SK-N-DZ (cell line): ENCODE data around the gene POTEJ. TPM values are rescaled to one million over a fixed set of nuclear protein-coding genes. Genes with fewer than 3 reads are reported as not detected.
"Not testable (repeated sequence)": the region's sequence is repeated elsewhere in the genome, so short reads cannot be mapped to it uniquely, and the experiment has no call there.

ENCODE experiments used
- DNase-seq: peaks from one replicate; pipeline ENCODE4 v3.0.0-alpha.2; 2015; ENCODE audit warnings: low spot score
- polyA plus RNA-seq, 2 experiments: library from polyadenylated mRNA; depleted of rRNA; stranded (reverse); fragments of >200 nt; gene quantifications; 2 replicates each; pipeline ENCODE4 v1.2.3, GENCODE V29; 2014

Gene POTEJ
- 0.03 TPM in 1 of 2 replicates, not detected in the other for polyA plus RNA-seq (2014; cell fraction: cytosol; rRNA removed)
- polyA plus RNA-seq (2014; cell fraction: nucleus; rRNA removed), result not detected in 2 replicates

DNA sequence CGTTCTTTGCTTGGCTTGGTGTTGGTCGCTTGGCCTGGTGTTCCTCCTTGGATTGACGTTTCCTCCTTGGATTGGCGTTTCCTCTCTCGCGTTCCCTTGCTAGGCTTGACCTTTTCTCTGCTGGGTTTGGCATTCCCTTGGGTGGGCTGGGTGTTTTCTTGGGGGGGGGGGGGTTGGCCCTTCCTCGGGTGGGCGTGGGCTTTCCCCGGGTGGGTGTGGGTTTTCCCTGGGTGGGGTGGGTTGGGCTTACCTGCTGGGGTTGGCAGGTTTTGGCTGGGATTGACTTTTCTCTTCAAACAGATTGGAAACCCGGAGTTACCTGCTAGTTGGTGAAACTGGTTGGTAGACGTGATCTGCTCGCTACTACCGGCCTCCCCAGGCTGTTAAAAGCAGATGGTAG, at the start of gene POTEJ:
Gene POTEJ (plus strand): TSS at position 301 of the 400 bp plus-strand sequence. CDS start 93 bp downstream, at position 394.
- DNase-seq, result not testable (repeated sequence)

DNA sequence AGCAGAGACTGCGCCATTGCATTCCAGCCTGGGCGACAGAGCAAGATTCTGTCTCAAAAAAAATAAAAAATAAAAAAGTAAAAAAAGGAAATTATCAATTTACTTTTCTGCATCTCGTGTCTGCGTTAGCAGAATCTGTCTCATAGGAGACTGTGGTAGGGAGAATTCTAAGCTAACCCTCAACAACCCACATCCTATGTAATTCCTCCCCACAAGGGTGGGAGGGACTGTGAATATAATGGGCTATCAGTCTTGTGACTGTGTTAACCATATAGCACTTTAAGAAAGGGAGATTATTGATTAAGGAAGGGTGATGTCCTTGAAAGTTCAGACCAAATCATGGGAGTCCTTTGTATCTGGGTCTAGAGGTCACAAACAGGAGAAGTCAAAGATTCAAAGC, 45.1 kb upstream of the POTEJ start:
- not testable (repeated sequence) for DNase-seq

DNA sequence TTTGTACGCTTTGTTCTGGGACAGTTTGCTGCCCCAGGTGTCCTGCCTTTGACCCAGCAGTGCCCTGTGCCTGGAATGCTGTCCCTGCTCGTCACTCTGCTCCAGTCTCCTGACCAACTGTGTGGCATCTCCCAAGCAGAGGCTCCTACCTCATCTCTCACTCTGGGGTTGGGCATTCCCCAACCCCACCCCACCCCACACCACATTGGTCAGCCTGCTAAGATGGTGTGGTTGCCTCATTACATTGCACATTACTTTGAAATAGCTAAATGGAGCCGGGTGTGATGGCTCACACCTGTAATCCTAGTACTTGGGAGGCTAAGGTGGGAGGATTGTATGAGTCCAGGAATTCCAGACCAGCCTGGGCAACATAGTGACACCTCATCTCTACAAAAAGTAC, 39.3 kb upstream of the POTEJ start:
- DNase-seq, result not testable (repeated sequence)

DNA sequence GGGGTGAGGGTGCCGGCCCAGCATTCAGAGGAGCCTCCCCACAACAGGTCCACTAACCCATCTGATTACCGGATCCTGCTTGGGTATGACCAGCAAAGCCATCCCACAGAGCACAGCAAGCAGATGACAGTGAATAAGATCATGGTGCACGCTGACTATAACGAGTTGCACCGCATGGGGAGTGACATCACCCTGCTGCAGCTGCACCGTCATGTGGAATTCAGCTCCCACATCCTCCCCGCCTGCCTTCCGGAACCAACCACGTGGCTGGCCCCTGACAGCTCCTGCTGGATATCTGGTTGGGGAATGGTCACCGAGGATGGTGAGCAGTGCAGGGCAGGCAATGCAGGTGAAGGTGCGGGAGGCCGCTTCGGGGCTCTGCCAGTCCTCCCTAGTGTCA, 37.0 kb upstream of the POTEJ start:
- DNase-seq, result not testable (repeated sequence)

DNA sequence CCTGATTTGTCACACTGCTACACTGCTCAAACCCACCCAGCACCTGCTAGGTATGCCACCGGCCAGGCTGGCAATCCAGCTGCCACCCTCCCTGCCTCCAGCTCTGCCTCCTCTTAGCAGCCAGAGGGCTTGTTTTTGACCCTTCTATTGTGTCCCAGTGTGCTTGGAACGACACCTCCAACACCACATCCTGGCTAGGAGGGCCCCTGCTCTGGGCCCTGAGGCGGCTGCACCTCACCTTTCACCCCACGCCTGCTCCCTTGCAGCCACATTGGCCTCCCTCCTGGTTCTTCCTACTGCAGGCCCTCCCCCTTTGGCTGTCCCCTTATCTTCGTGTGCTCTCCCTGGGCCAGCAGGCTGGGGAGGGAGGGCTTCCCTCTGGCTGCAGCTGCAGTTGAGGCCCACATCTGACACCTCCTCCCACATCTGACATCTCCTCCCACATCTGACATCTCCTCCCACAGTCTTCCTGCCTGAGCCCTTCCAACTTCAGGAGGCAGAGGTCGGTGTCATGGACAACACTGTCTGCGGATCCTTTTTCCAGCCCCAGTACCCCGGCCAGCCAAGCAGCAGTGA, 34.9 kb upstream of the POTEJ start:
- not testable (repeated sequence) for DNase-seq

DNA sequence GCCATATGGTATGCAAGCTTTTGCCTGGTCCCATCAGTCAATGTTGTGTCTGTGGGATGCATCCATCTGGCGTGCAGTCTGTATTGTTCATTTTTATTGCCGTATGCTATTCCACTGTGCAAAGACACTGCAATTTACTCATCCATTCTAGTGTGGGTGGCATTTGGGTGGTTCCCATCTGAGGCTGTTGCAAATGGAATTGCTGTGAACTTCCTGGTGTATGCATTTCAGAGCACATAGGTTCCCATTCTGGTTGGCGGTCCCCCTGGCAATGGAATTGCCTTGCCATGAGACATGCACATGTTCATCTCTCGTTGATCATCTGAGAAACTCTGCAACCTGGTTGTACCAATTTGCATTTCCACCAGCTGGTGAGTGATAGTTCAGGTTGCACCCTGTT, 33.7 kb upstream of the POTEJ start:
- DNase-seq, result not testable (repeated sequence)

DNA sequence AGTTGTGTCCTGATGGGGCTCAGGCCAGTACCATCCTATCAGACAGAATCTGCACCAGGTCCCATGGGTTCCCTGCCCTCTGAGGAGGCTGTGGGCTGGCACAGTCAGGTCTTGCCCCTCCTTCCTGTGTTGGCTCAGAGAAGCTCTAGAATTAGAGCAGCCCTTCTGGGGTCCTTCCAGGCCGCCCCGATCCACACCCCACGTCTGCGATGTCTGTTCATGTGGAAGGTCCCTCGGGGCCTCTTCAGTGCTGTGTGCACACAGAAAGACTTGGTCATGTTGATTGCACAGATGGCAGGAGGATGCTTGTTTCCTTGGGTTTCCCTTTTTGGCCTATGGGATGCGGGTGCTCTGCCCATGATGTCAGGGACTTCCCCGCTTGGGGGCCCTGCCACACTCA, 32.1 kb upstream of the POTEJ start:
- not testable (repeated sequence) for DNase-seq

DNA sequence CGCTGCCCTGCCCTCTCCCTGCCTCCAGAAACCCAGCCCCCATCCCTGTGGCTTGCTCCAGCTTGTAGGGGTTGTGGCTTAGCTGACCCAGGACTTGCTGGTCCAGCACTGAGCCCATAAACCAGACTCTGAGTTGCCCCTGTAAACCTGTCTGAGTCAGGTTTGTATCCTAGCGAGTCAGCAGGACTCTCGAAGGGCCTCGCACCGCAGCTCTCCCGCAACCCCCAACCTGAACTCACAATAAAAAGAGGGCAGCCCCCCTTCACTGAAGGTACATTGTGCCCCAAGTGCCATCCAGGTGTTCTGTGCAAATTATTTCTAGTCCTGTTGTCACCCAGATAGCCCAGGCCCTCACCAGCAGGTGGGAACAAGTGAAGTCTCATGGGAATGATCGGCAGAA, 29.7 kb upstream of the POTEJ start:
- DNase-seq, result not testable (repeated sequence)

DNA sequence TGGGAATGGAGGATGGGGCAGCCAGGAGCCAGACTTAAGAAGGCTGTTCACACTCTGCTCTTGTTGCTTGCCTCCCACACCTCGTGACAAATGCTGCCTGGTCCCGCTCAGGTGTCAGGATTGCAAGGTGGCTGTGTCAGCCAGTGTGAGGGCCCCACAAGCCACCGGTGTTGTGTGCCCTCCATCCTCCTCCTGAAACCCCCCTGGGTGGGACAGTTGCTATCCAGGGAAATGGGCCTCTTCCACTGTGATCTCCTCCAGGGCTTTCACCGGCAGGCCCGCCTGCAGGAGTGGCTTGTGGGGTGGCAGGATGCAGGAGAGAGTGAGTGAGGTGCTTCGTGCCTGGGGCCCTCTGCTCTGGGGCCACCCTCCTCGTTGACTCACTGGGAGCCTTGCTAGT, 28.3 kb upstream of the POTEJ start:
- DNase-seq, result not testable (repeated sequence)

DNA sequence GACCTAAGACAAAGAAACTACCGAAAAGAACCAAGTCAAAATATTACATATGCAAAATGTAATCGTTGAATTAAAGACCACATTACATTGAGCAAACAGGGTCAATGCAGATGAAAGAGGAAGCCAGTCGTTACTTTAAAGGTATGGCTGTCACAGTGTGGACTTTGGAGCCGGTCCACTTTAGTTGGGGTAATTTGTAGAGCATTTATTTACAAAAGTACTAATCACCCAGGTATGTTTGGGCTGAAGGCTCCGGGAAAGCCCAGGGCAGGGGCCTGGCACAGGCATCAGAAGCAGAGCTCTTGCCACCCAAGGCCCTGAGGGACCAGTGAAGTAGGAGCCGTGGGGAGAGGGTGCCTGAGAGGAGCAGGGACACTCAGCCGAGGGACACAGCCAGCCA, 27.7 kb upstream of the POTEJ start:
- DNase-seq, result not testable (repeated sequence)

DNA sequence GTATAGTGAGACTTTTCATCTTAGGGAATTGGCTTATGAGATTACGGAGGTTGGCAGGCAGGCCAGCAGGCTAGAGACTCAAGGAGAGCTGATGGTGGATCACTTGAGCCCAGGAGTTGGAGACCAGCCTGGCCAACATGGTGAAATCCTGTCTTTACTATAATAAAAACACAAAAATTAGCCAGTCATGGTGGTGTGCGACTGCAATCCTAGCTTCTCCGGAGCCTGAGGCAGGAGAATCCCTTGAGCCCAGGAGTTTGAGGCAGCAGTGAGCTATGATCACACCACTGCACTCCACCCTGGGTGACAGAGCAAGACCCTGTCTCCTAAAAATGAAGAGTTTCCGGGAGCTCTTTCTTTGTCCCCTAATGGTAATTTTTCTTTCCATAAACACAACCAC, 26.5 kb upstream of the POTEJ start:
- not testable (repeated sequence) for DNase-seq

DNA sequence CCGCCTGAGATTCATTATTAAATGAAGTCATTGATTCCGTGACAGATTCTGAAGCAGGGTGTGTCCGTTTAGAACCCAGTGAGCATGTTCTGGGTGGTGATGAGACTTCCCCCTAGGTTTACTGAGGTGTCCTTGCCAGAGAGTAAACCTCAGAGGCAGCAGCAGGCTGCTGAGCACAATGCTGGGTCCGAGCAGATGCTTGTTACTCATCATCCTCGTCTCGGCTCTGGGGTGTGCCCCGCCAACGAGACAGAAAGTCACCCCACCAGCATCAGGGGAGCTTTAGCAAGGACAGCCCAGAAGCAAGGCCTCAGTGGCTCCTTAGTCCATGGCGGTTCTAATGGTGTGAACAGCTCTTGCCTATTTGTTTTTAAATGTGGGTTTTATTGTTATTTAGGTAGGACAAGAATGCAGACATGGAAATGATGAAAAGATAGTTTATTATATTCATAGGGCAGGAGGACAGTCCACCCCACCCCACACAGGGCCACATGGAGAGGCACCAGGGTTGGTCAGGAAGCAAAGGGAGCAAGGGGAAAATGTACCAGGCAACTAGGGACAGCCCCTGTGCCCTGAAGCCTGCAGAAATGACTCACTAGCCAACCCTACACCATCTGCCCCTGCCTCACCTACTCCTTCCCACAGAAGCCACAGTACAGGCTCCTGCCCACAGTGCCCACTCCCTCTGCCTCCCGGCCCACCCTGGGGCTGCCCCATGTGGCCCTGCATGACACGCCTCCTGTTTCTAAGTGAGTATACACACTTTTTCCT, 22.4 kb upstream of the POTEJ start:
- not testable (repeated sequence) for DNase-seq

DNA sequence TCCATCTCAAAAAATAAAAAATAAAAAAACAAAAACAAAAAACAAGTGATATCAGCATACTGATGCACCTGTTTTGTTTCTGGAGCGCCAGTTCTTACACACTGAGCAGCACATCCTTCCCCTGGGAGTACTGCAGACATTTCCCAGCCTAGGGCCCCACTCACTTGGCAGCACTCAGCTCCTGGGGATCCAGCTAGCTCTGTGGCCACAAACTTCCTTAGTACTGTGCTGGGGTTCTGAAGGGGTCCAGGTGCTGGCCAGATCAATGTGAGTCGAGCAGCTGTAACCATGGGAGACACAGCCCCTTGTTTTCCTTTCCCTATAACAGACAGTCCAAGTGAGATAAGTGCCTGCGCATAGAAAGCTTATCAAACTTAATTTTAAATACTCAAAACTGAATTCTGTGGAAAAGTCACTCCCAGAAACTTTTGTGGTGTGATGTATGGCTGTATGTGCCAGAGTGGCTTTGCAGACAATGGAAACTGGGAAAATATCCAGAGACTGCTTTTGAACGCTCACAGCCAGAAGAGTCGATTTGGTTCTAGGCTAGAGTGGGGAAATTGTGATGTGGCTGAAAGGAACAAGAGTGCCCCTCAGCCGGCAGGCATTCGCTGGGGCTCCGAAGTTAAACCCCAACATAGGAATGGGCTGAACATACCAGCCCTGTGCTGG, 20.9 kb upstream of the POTEJ start:
- not testable (repeated sequence) for DNase-seq

DNA sequence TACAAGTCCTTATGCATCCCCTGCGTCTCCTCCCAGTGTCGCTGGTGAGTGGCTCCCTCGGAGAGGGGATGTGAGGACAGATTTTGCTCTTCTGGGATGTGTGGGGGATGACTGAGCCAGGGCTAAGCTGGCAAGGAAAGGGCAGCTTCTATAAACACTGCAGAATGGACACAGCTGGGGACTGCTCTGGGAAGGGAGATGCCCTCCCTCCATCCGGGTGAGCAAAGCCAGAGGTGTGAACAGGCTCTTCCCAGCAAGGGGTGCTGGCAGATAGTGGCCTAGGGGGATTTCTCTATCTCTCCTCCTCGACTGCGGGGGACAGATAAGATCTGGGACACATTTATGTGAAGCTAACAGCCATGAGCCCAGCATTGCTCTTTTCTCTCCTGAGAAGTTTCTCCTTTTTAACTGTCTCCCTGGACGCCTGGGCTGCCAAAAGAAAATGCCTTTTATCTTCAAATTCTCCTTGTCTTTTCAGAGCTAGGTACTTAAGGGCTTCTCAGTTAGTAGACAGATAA, 20.3 kb upstream of the POTEJ start:
- not testable (repeated sequence) for DNase-seq

DNA sequence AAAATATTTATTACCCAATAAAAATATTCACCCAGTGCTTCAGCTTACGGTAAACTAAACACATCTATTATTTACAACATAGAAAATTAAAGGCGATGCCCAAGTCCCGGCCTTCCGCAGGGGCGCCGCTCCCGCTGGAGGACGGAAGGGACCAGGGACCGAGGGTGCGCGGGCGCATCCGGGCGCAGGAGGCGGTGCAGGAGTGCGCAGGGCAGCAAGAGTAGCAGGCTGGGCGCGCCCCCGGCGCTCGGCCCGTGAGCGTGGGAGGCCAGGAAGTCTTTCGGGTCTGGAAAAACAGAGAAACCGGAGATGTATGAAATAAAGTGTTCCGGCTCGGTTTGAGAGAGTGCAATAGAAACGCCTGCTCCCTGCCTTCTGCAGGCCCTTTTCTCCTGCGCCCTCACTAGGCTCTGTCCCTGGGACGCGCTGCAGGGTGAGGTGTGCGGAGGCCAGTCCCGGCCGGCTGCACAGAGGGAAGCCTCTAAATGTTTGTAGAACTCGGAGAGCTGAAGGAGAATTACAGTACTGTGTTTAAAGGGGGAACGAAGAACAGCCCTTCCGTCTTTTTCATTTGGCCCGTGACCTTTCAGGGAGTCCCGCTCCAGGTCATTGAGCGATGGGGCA, 18.3 kb upstream of the POTEJ start:
- DNase-seq, result not testable (repeated sequence)

DNA sequence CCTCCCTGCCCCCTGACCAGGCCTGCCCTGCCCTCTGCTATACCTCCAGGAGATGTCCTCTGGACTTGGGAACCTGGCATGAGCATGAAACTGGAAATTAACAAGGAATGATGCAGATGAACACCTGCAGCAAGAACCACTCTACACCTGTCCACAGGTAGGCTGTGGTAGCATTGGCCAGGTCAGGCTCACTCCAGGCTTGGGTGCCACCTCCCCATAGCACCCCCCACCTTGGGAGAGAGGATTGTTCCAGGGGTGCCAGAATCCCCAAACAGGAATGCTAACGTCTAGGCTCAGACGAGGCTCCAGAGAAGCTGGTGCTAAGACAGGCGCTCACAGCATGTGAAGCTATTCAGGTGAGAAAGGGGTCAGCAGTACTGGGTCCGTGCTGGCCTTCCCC, 17.2 kb upstream of the POTEJ start:
- DNase-seq, result not testable (repeated sequence)

DNA sequence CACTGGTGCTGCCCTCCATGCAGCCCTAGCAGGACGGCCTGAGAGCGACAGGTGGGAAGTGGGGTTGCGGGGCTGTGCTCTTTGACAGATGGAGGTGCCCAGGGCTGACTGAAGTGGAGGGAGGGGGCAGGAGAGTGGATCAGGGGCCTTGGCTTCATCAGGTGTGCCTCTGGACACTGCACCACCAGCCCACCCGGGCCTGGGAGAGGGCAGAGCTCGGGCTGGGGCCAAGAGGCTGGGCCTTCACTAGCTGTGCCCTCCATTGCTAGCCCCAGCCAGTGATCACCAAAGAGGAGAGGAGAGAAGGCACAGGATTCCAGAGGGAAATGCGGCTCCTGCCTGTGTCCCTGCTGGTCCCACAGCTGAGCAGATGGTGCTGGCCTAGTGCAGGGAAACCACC, 14.5 kb upstream of the POTEJ start:
- not testable (repeated sequence) for DNase-seq

DNA sequence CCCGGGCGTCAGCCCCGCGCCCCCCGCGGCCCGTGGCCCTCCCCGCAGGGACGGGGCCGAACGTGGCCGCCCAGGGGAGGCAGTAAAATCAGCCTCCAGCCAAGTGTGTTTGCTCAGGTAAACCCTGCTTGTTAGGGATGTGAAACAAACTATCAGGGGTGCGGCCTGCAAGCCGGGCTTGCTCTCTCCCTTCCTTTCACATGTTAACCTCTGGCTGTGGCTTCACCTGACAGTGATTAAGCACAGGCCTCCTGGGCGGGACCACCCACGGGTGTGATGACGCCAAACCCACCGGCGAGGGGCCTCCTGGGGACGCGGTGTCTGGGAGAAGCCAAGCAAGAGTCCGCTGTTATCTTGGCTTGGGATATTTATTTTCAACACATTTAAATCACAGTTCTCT, 13.2 kb upstream of the POTEJ start:
- not testable (repeated sequence) for DNase-seq

DNA sequence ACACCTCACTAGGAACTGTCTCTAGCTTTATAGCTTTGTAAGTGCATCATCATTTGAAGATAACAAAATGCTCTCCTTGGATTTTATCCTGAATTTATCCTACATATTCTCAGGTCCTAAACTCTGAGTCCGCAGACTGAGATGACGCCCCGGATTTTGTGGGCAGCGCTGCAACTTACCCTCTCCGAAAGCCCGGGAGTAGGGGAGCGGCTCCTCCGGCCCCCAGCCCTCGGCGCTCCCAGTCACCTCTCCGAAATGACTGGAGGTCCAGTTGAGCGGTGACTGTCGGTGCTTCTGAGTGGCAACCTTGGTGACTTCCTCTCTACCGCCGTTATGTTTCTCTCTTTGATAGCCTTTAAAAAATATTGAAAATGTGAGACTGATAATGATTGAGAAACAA, 12.8 kb upstream of the POTEJ start:
- DNase-seq, result not testable (repeated sequence)

DNA sequence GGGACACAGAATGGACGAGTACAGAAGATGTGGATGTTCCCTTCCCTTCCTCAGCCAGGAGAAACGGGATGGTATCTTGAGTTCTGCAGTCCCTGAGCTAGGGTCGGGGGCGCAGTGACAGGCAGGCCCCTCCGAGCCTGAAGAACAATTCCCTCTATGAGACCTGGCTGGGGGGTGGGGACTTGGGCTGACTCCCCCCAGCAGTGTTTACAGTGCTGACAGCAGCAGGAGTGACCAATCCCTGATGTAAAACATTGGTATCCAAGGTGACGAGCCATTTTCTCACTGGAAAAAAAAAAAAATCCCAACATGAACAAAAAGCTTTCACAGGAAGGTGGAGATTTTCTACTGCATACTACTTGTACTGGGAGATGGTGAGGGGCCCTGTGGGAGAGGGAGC, 11.8 kb upstream of the POTEJ start, which contains the start of gene CFC1:
Gene CFC1 (minus strand): TSS at position 183 of the 400 bp plus-strand sequence. CDS start 288 bp downstream, outside the sequence.
- DNase-seq, result not testable (repeated sequence)

DNA sequence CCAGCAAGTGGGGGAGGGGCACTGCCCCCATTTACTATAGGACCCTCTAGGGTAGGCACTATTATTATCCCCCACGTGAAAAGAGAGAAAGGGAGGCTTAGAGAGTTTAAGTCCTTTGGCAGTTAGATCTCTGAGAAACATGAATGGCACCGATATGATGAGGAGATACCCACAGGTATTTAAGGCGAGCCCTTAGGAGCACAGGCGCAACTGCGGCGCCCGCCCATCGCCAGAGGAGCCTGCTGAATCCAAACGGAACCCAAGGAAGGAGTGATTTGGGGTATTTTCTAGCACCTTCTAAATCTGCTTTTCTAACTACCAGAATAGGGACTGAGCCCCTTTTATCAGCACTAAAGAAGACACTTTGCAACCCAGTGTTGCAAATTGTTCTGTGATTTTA, 11.3 kb upstream of the POTEJ start:
- DNase-seq, result not testable (repeated sequence)
